Measurements from ENCODE around the gene TNKS2.

The TNKS2 gene

DNA sequence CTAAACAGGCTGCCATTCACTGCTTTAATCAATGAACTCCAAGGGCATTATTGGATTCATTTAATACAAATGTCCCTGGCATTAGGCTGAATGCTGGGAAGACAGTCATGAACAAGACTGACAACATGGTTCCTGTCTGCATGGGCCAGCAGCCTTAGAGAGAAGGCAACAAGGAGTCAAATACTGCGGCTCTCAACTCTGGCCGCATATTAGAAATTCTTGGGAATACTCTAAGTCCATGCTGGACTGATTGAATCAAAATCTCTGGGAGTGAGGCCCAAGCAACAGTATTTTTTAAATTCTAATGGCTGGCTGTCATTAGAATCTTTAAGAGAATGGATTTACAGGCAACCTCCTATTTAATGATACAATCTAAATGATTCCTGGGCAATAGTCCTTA lies 76.9 kb downstream of the TNKS2 start:
- H4K91ac ChIP-seq (ENCODE audit: low read depth, low read length, poor library complexity), result no peak overlapping the region
- peak overlapping the region; percentile 41 for H2AFZ ChIP-seq (ENCODE audit: low read length)
- H2BK5ac ChIP-seq (ENCODE audit: low read length), result no peak overlapping the region
- no peak overlapping the region for H3K23ac ChIP-seq (ENCODE audit: low read depth, low read length, poor library complexity)
- H3K4ac ChIP-seq (ENCODE audit: low read length), result no peak overlapping the region
- H3K27me3 ChIP-seq (ENCODE audit: control insufficient read depth in 3 of 3, insufficient read depth in 3 of 3, low read depth in 1 of 3, low read length in 3 of 3), result no peaks in the 10 kb centered on the region
- no peak overlapping the region for H2BK120ac ChIP-seq (ENCODE audit: low read depth, low read length)
- H2AK5ac ChIP-seq (ENCODE audit: low read depth, low read length), result no peak overlapping the region
- H3K79me1 ChIP-seq (ENCODE audit: low read depth, low read length), result no peaks in the 10 kb centered on the region
- no peak overlapping the region for H2BK15ac ChIP-seq (ENCODE audit: low read length)
- H4K8ac ChIP-seq (ENCODE audit: low read depth, low read length), result no peak overlapping the region
- no peak overlapping the region for H3K9ac ChIP-seq (ENCODE audit: low read depth, low read length, poor library complexity)
- H3K18ac ChIP-seq (ENCODE audit: low read length), result no peak overlapping the region
- peak overlapping the region; percentile 44 for H3K27ac ChIP-seq (replicated peaks; ENCODE audit: low read length)
- no peaks in the 10 kb centered on the region for H3K9me3 ChIP-seq (replicated peaks in 1 of 2; ENCODE audit: control insufficient read depth in 2 of 2, insufficient read depth in 1 of 2, low read depth in 1 of 2, low read length in 2 of 2)
- no peak overlapping the region for H3K14ac ChIP-seq (ENCODE audit: low read length)
- no peak overlapping the region for H2BK12ac ChIP-seq (ENCODE audit: low read length)
- no CpG with 5 or more reads among the region's 2 CpGs for WGBS, 2 donors (ENCODE audit: extremely low coverage in 2 of 2, insufficient read length in 2 of 2, insufficient replicate concordance in 1 of 2)
- no peak overlapping the region for H3K4me2 ChIP-seq (ENCODE audit: insufficient read depth, low read length, poor library complexity, severe bottlenecking)
- H3K4me3 ChIP-seq (ENCODE audit: low read length in 2 of 2), result no peak overlapping the region
- peaks cover 9 to 11% of the 10 kb centered on the region in 2 donors for H3K4me1 ChIP-seq (ENCODE audit: control insufficient read depth in 2 of 2, insufficient read depth in 1 of 2, low read depth in 1 of 2, low read length in 2 of 2)
- H3K36me3 ChIP-seq (replicated peaks in 1 of 2; ENCODE audit: control insufficient read depth in 2 of 2, insufficient read depth in 2 of 2, low read length in 2 of 2), result no peaks in the 10 kb centered on the region
- DNase-seq (ENCODE audit: low spot score), result no peak

DNA sequence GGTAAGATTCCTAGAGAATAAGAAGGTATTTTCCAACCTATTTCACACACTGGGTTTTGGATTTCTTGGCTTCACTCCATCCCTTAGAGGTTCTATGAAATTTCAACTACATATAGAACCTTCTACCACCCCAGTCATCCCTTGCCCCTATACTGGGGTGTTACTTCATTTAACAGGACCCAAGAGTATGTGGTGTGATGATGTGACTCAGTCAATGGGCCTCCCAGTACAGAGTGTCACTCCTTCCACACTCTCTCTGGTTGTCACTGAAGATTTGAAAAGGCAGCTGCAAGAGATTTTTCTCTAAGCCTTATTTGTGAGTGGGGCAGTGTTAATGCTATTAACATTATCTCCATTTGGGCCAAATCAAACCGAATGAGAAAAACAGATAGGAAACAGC lies 77.6 kb downstream of the TNKS2 start:
- no peak overlapping the region for H3K4me3 ChIP-seq (ENCODE audit: low read length in 2 of 2)
- no peak for DNase-seq (ENCODE audit: low spot score)
- no peak overlapping the region for H2BK15ac ChIP-seq (ENCODE audit: low read length)
- no peak overlapping the region for H3K23ac ChIP-seq (ENCODE audit: low read depth, low read length, poor library complexity)
- no peak overlapping the region for H2AK5ac ChIP-seq (ENCODE audit: low read depth, low read length)
- no peak overlapping the region for H3K27ac ChIP-seq (replicated peaks; ENCODE audit: low read length)
- H3K4me2 ChIP-seq (ENCODE audit: insufficient read depth, low read length, poor library complexity, severe bottlenecking), result no peak overlapping the region
- no peak overlapping the region for H3K4ac ChIP-seq (ENCODE audit: low read length)
- no peaks in the 10 kb centered on the region for H3K79me1 ChIP-seq (ENCODE audit: low read depth, low read length)
- H3K27me3 ChIP-seq (ENCODE audit: control insufficient read depth in 3 of 3, insufficient read depth in 3 of 3, low read depth in 1 of 3, low read length in 3 of 3), result no peaks in the 10 kb centered on the region
- peaks cover 13 to 15% of the 10 kb centered on the region in 2 donors for H3K4me1 ChIP-seq (ENCODE audit: control insufficient read depth in 2 of 2, insufficient read depth in 1 of 2, low read depth in 1 of 2, low read length in 2 of 2)
- no peaks in the 10 kb centered on the region for H3K36me3 ChIP-seq (replicated peaks in 1 of 2; ENCODE audit: control insufficient read depth in 2 of 2, insufficient read depth in 2 of 2, low read length in 2 of 2)
- H2BK12ac ChIP-seq (ENCODE audit: low read length), result no peak overlapping the region
- no peak overlapping the region for H4K8ac ChIP-seq (ENCODE audit: low read depth, low read length)
- no peak overlapping the region for H2AFZ ChIP-seq (ENCODE audit: low read length)
- no peak overlapping the region for H3K9ac ChIP-seq (ENCODE audit: low read depth, low read length, poor library complexity)
- no peak overlapping the region for H2BK120ac ChIP-seq (ENCODE audit: low read depth, low read length)
- H4K91ac ChIP-seq (ENCODE audit: low read depth, low read length, poor library complexity), result no peak overlapping the region
- no peaks in the 10 kb centered on the region for H3K9me3 ChIP-seq (replicated peaks in 1 of 2; ENCODE audit: control insufficient read depth in 2 of 2, insufficient read depth in 1 of 2, low read depth in 1 of 2, low read length in 2 of 2)
- WGBS, 2 donors (ENCODE audit: extremely low coverage in 2 of 2, insufficient read length in 2 of 2, insufficient replicate concordance in 1 of 2), result no CpG with 5 or more reads among the region's 1 CpG
- no peak overlapping the region for H2BK5ac ChIP-seq (ENCODE audit: low read length)
- H3K18ac ChIP-seq (ENCODE audit: low read length), result no peak overlapping the region
- H3K14ac ChIP-seq (ENCODE audit: low read length), result no peak overlapping the region

DNA sequence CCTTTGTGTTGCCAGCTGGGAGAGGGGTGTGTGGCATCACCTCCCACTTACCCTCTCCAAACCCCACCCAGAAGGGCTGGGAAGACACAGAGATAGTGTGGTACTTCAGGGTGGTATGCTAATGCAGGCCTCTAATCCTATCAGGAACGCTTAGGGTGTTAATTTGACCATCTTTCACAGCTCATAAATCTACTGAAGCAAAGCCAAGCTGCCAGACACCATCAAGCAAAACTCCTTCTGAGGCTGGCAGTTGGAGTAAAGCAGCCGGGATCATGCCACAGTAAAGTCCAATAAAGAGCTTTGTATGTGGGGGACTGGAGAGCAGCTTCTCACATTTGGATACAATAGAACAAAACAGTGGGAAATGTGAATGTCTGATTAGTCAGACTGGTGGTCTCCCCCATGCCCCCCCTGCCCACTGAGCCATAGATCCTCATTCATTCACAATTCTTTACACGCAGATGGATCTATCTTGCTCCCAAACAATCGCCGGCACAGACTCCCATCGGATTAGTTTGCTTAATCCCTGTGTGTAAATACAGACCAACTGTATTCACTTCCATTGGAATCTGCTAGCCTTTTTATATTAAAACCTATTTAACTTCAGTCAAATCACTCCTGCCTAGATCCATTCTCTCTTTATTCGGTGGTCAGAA lies 81.4 kb downstream of the TNKS2 start:
- Histone ChIP-seq H4K91ac (ENCODE audit: low read depth, low read length, poor library complexity) (no peak overlapping the region), H4K8ac (ENCODE audit: low read depth, low read length) (no peak overlapping the region), H3K18ac (ENCODE audit: low read length) (peak overlapping the region; percentile 15), H2AFZ (ENCODE audit: low read length) (peak overlapping the region; percentile 74), H3K4me3 (ENCODE audit: low read length in 2 of 2) (peak overlapping the region in 1 of 2 donors; percentile 14), H3K79me1 (ENCODE audit: low read depth, low read length) (no peaks in the 10 kb centered on the region), H3K4me2 (ENCODE audit: insufficient read depth, low read length, poor library complexity, severe bottlenecking) (peak overlapping the region; percentile 27), H3K4ac (ENCODE audit: low read length) (no peak overlapping the region), H3K4me1 (ENCODE audit: control insufficient read depth in 2 of 2, insufficient read depth in 1 of 2, low read depth in 1 of 2, low read length in 2 of 2) (peaks cover 26 to 28% of the 10 kb centered on the region in 2 donors), H2BK12ac (ENCODE audit: low read length) (no peak overlapping the region), H2BK120ac (ENCODE audit: low read depth, low read length) (no peak overlapping the region), H3K27me3 (ENCODE audit: control insufficient read depth in 3 of 3, insufficient read depth in 3 of 3, low read depth in 1 of 3, low read length in 3 of 3) (no peaks in the 10 kb centered on the region), H3K23ac (ENCODE audit: low read depth, low read length, poor library complexity) (no peak overlapping the region), H3K27ac (replicated peaks; ENCODE audit: low read length) (peak overlapping the region; percentile 91), H3K14ac (ENCODE audit: low read length) (no peak overlapping the region), H2BK15ac (ENCODE audit: low read length) (no peak overlapping the region), H2BK5ac (ENCODE audit: low read length) (no peak overlapping the region), H3K9ac (ENCODE audit: low read depth, low read length, poor library complexity) (no peak overlapping the region), H3K36me3 (replicated peaks in 1 of 2; ENCODE audit: control insufficient read depth in 2 of 2, insufficient read depth in 2 of 2, low read length in 2 of 2) (no peaks in the 10 kb centered on the region), H2AK5ac (ENCODE audit: low read depth, low read length) (no peak overlapping the region), H3K9me3 (replicated peaks in 1 of 2; ENCODE audit: control insufficient read depth in 2 of 2, insufficient read depth in 1 of 2, low read depth in 1 of 2, low read length in 2 of 2) (peaks cover 0 to 4% of the 10 kb centered on the region in 2 donors)
- no CpG with 5 or more reads among the region's 7 CpGs for WGBS, 2 donors (ENCODE audit: extremely low coverage in 2 of 2, insufficient read length in 2 of 2, insufficient replicate concordance in 1 of 2)
- DNase-seq (ENCODE audit: low spot score), result peak; percentile 69

DNA sequence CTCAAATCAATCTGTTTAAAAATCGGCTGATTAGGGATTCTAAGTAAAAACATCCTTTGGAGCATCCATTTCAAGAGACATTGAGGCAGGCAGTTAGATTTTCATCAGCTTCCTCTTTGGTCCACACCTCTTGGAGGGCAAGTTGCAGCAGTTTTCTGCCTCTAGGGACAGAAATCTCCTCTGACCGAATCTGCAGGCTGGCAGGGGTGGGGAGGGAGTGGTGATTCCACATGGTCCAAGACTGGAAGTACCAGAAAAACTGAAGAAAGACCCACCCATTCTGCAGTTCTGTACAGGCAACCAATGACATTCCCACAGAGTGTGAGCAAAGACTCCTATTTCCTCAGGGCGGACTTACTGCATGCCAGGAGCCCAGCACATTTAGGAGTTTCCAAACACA lies 82.1 kb downstream of the TNKS2 start:
- Histone ChIP-seq H3K23ac (ENCODE audit: low read depth, low read length, poor library complexity) (no peak overlapping the region), H3K4me2 (ENCODE audit: insufficient read depth, low read length, poor library complexity, severe bottlenecking) (peak overlapping the region; percentile 29), H3K9me3 (replicated peaks in 1 of 2; ENCODE audit: control insufficient read depth in 2 of 2, insufficient read depth in 1 of 2, low read depth in 1 of 2, low read length in 2 of 2) (peaks cover 0 to 4% of the 10 kb centered on the region in 2 donors), H2AFZ (ENCODE audit: low read length) (peak overlapping the region; percentile 74), H3K4ac (ENCODE audit: low read length) (no peak overlapping the region), H2BK5ac (ENCODE audit: low read length) (peak overlapping the region; percentile 56), H3K4me3 (ENCODE audit: low read length in 2 of 2) (peak overlapping the region in 1 of 2 donors; percentile 14), H3K18ac (ENCODE audit: low read length) (peak overlapping the region; percentile 67), H2BK120ac (ENCODE audit: low read depth, low read length) (no peak overlapping the region), H3K14ac (ENCODE audit: low read length) (no peak overlapping the region), H2BK12ac (ENCODE audit: low read length) (no peak overlapping the region), H3K79me1 (ENCODE audit: low read depth, low read length) (no peaks in the 10 kb centered on the region), H2BK15ac (ENCODE audit: low read length) (no peak overlapping the region), H3K27me3 (ENCODE audit: control insufficient read depth in 3 of 3, insufficient read depth in 3 of 3, low read depth in 1 of 3, low read length in 3 of 3) (no peaks in the 10 kb centered on the region), H4K8ac (ENCODE audit: low read depth, low read length) (no peak overlapping the region), H3K27ac (replicated peaks; ENCODE audit: low read length) (peak overlapping the region; percentile 91), H2AK5ac (ENCODE audit: low read depth, low read length) (peak overlapping the region; percentile 30), H3K9ac (ENCODE audit: low read depth, low read length, poor library complexity) (no peak overlapping the region), H3K36me3 (replicated peaks in 1 of 2; ENCODE audit: control insufficient read depth in 2 of 2, insufficient read depth in 2 of 2, low read length in 2 of 2) (no peaks in the 10 kb centered on the region), H3K4me1 (ENCODE audit: control insufficient read depth in 2 of 2, insufficient read depth in 1 of 2, low read depth in 1 of 2, low read length in 2 of 2) (peaks cover 29 to 34% of the 10 kb centered on the region in 2 donors), H4K91ac (ENCODE audit: low read depth, low read length, poor library complexity) (no peak overlapping the region)
- WGBS, 2 donors (ENCODE audit: extremely low coverage in 2 of 2, insufficient read length in 2 of 2, insufficient replicate concordance in 1 of 2), result no CpG with 5 or more reads among the region's 3 CpGs
- DNase-seq (ENCODE audit: low spot score), result peak; percentile 31

Data from neuronal stem cell (in vitro differentiated cells).